NCI-H446 (cell line): ENCODE data around the gene JTB.

Experiments used
- DNase-seq, 2 experiments: peaks; one replicate each; lab custom pipeline; 2025; lab: John Stamatoyannopoulos, UW

JTB gene

DNA sequence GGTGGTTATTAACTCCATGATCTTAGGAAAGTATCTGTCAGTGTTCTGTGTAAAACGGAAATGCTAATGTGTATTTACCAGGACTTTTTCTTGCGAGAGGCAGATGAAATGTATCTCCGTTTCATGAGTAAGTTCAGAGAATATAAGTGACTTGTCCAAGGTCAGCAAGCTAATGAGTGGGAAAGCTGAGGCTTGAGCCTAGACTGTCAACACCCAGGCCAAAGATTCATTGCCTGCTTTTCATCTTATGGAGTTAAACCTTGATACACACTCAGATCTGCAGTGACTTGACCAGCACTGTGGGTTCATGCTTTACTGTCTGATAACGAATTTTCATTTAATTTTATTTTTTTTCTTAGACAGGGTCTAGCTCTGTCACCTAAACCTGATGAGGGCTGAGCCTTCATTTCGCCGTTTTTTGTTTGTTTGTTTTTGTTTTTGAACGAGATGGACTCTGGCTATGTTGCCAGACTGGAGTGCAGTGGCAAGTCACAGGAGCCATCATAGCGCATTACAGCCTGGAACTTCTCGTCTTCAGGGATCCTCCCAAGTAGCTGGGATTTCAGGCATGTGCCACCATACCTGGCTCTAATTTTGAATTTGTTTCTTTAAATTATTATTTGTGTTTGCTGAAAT, 918 bp upstream of the JTB start:
- DNase-seq, result no peak

DNA sequence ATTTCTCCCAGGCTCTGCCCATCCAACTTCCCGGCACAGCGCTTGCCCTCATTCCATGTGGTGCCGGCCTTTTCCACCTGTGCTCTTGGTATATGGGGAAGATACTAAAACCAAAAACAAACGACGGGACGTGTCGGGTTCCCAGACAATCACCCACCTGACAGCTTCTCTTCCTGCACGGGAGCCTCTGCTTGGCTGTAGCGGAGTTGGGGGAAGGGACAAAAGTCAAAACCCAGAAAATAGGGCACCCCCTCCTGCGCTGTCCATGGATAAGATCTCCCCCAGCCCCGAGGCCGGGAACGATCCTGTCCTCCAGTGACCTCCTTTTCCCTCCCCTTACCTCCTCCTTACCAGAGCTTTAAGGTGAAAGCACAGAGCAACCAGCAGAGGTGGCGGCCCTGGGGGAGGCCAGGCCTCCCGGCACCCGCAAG, 640 bp downstream of the JTB start:
- DNase-seq, result no peak

DNA sequence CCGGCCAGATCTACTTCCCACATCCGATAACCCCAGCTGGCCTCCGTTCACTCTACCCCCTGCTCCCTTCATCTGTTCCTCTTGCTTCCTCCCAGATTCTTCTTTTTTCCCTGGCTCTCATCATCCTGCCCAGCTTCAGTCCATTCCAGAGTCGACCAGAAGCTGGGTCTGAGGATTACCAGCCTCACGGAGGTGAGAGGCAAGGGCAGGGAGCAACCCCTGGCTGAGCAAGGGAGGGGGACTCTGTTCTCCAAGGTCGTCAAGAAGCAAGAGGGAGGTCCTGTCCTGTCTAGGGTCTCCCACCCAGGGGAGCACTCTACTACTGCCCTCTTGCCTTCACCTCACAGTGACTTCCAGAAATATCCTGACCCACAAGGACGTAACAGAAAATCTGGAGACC, 3.9 kb downstream of the JTB start:
- DNase-seq, result no peak

GRCh38 chr1:153973071-153973470, 4.4 kb downstream of the JTB start:
- DNase-seq, result no peak

DNA sequence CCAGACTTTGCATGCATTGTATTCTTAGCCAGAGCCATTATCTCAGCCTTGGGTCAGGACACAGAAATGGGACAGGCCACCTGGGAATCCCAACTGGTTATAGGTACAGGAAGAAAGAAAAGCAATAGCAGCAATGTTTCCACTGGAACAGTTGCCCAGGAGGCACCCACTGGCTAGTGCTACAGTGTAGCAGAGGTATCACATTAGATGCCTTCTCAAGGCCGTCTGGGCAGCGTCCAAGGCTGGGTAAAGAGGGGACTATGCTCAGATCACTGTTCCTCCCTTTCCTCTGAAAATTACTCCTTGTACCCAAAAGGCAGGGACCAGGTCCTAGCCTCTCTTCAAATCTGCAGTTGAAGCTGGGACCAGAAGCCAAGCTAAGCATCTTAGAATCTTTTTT, 7.1 kb downstream of the JTB start:
- DNase-seq, result no peak

DNA sequence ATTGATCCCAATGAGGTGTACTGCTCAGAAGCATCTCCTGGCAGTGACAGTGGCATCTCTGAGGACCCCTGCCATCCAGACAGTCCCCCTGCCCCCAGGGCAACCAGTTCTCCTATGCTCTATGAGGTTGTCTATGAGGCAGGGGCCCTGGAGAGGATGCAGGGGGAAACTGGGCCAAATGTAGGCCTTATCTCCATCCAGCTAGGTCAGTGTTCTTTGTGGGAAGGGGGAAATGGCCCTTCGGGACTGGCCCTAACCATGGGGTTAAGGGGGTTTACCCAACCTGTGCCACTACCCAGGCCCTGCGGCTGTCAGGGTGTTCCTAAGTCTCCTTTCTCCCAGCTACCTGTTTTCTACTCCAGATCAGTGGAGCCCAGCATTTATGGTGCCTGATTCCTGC, 8.5 kb downstream of the JTB start:
- DNase-seq, result no peak

DNA sequence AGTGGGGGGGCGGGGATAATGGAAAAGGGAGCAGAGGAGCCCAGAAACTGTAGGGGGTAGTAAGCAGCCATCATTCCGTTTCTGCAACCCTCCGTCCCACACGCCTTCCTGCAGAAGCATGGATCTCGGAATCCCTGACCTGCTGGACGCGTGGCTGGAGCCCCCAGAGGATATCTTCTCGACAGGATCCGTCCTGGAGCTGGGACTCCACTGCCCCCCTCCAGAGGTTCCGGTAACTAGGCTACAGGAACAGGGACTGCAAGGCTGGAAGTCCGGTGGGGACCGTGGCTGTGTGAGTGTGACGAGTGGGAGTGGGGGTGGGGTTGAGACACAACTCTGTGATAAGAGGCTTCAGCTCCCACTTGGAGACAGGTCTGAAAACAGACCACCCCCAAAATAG, 9.1 kb downstream of the JTB start:
- DNase-seq, result no peak

- DNase-seq, result no peak
Observed at GRCh38 chr1:153968000-153968363, 9.5 kb downstream of the JTB start.

- DNase-seq, result peak; percentile 96 to 98
Observed at GRCh38 chr1:153967107-153967999, 10.1 kb downstream of the JTB start, which contains the start of gene CREB3L4. TSS of gene CREB3L4 (plus strand) at chr1:153967902. CDS start at chr1:153968526, 624 bp downstream.

DNA sequence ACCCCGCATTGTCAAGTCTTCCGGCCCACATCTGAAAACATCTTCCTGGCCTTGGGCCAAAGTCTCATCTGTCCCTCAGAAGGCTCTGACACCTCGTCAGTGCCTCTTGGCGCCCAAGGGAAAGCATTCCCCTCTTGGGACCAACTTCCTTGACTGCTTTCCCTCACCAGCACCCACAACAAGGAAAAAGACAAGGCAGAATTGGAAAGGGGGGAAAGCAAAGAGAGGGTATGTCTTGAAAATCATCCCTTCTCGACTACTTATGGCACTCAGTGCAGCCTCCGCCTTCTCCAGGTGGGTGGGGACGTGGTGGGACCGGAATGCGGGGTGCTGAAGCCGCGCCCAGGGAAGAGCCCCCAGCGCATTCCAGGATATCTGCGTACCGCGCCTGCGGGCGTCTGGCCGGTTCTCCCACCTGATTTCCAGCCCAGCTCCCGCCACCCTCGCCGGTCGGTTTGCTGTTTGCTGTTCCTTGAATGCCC, 13.6 kb downstream of the JTB start:
- DNase-seq, result peak in 1 of 2 experiments; percentile 40

DNA sequence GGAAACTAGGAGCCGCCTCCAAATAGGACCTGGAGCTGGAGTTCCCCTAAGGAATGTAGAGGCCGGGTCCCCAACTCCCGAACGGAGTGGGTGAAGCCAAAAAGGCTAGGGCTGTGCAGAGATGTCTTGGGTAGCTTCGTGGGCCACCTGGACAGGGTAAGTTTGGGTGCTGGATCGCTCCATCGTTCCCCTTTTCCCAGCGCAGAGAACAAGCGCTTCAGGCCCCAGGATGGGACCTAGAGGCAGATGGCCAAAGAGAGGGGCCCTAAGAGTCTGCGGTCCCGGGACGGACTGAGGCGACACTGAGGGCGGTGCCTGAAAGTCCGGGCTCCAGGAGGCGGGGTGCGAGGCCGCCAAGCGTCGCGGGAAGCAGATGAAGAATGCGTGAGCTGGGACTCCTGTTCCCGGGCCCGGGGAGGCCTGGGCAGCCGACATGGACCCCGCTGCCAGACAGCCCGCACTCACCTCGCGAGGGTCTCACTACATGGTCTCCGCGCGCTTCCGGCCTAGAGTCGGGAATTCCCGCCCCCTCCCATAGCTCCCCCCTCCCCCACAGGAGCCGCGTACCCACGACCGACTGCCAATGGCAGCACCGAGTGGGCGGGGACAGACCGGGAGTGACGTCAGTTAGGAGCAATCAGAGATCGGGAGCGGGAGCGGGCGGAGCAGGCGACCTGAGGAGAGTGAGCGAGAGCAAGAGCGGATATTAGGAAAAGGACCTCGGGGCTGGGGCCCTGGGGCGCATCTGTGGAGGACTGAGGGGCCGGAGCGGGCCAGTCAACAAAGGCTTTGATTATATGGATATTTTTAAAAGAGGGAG, 14.2 kb downstream of the JTB start, which contains the start of gene SLC39A1:
TSS of gene SLC39A1 (minus strand) at position 508 of the 820 bp plus-strand sequence. CDS start 822 bp downstream, outside the sequence.
- DNase-seq, result peak; percentile 97 to 98

GRCh38 chr1:153962088-153963029, 15.1 kb downstream of the JTB start:
- no peak for DNase-seq

- no peak for DNase-seq
Observed at GRCh38 chr1:153961421-153961820, 16.1 kb downstream of the JTB start.

GRCh38 chr1:153960206-153960605, 17.3 kb downstream of the JTB start:
- no peak for DNase-seq

DNA sequence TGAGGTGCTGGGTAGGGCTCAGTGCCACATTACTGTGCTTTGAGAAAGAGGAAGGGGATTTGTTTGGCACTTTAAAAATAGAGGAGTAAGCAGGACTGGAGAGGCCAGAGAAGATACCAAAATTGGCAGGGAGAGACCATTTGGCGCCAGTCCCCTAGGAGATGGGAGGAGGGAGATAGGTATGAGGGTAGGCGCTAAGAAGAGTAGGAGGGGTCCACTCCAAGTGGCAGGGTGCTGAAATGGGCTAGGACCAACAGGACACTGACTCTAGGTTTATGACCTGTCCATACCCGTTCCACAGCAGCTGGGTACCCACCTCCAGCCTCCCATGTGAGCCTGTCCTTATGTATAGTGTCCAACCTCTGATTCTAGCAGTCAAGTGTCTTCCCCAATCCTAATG, 18.0 kb downstream of the JTB start:
- no peak for DNase-seq

- no peak for DNase-seq
Observed at GRCh38 chr1:153958961-153959260, 18.6 kb downstream of the JTB start.

- DNase-seq, result peak; percentile 98
Observed at GRCh38 chr1:153958111-153958960, 19.1 kb downstream of the JTB start, which contains the start of gene CRTC2. TSS of gene CRTC2 (minus strand) at chr1:153958612. CDS start at chr1:153958497, 115 bp downstream.

DNA sequence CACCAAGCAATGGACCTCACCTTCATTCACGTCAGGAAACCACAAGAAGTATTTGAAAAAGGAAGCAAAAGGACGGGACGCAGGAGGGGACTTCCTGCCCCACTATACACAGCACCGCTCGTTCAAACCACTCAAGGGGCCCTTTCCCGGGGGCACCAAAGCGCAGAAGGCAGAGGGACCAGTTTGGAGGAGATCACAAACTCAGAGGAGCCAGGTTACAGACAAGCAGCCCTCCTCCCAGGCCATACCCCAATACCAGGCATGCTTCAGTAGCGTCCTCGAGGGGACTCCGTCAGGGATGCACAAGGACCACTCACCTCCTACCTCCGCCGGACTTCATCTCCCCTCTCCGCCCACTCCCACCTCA, 19.7 kb downstream of the JTB start:
- DNase-seq, result no peak

- DNase-seq, result no peak
Observed at GRCh38 chr1:153956997-153957715, 20.3 kb downstream of the JTB start.

GRCh38 chr1:153954826-153955225, 22.6 kb downstream of the JTB start:
- DNase-seq, result no peak
